Liver (tissue), 9 donors: Measurements from ENCODE around the gene PRRG2. TPM values are rescaled to one million over a fixed set of nuclear protein-coding genes. Genes with fewer than 3 reads are reported as not detected.

Experiments
- DNase-seq: peaks from one replicate; pipeline ENCODE4 v3.0.0-alpha.2; 2017; ENCODE audit warnings: low spot score
- H3K27ac ChIP-seq, 2 donors: one replicate each; pipeline ENCODE4 v1.7.0; 2013; ENCODE audit warnings: inconsistent platforms in 2 of 2, low read length in 2 of 2, control low read depth in 1 of 2, low read depth in 1 of 2, mild to moderate bottlenecking in 1 of 2
- H3K27me3 ChIP-seq, 4 donors: one replicate each; pipeline versions ENCODE4 v1.6.1 to v1.7.0; 2013; ENCODE audit warnings: low read length in 3 of 4, inconsistent platforms in 1 of 4, mild to moderate bottlenecking in 1 of 4, moderate library complexity in 1 of 4; ENCODE audit not compliant: control insufficient read depth in 4 of 4, insufficient read depth in 4 of 4
- H3K36me3 ChIP-seq, 4 donors: one replicate each; pipeline versions ENCODE4 v1.6.1 to v1.7.0; 2013; ENCODE audit warnings: low read length in 3 of 4, mild to moderate bottlenecking in 3 of 4, low read depth in 1 of 4, moderate library complexity in 1 of 4; ENCODE audit not compliant: control insufficient read depth in 4 of 4, insufficient read depth in 3 of 4
- H3K4me1 ChIP-seq, 4 donors: one replicate each; pipeline versions ENCODE4 v1.6.1 to v1.7.0; 2013; ENCODE audit warnings: low read length in 3 of 4, mild to moderate bottlenecking in 3 of 4, moderate library complexity in 1 of 4; ENCODE audit not compliant: control insufficient read depth in 4 of 4, insufficient read depth in 4 of 4
- H3K4me3 ChIP-seq, 3 donors: one replicate each; pipeline versions ENCODE4 v1.6.1 to v1.7.0; 2013; ENCODE audit warnings: low read length in 3 of 3, control low read depth in 1 of 3, low read depth in 1 of 3, mild to moderate bottlenecking in 1 of 3
- H3K9ac ChIP-seq, 2 donors: one replicate each; pipeline ENCODE4 v1.7.0; 2013; ENCODE audit warnings: low read length in 2 of 2, mild to moderate bottlenecking in 2 of 2, moderate library complexity in 2 of 2, control low read depth in 1 of 2, low read depth in 1 of 2
- H3K9me3 ChIP-seq, 4 donors: one replicate each; pipeline versions ENCODE4 v1.6.1 to v1.7.0; 2013; ENCODE audit warnings: low read length in 3 of 4; ENCODE audit not compliant: control insufficient read depth in 4 of 4
- ATF3 ChIP-seq: IDR thresholded peaks from 2 replicates; pipeline ENCODE4 v1.6.1; 2016; ENCODE audit warnings: antibody characterized with exemption
- EGR1 ChIP-seq, 2 donors: IDR thresholded peaks; 2 replicates each; pipeline ENCODE4 v1.6.1; 2016 to 2018; ENCODE audit warnings: antibody characterized with exemption in 2 of 2, low read depth in 2 of 2
- FOXA1 ChIP-seq: IDR thresholded peaks from 2 replicates; pipeline ENCODE4 v1.6.1; 2016; ENCODE audit warnings: antibody characterized with exemption
- FOXA2 ChIP-seq: IDR thresholded peaks from 2 replicates; pipeline ENCODE4 v1.6.1; 2016; ENCODE audit warnings: antibody characterized with exemption
- GABPA ChIP-seq, 2 donors: IDR thresholded peaks in 1 of 2; conservative IDR thresholded peaks in 1 of 2; 2 replicates each; pipeline ENCODE4 v1.6.1; 2016; ENCODE audit warnings: antibody characterized with exemption in 2 of 2, mild to moderate bottlenecking in 1 of 2, moderate library complexity in 1 of 2
- HNF4A ChIP-seq, 2 donors: conservative IDR thresholded peaks; 2 replicates each; pipeline ENCODE4 v1.6.1; 2016; ENCODE audit warnings: antibody characterized with exemption in 2 of 2, mild to moderate bottlenecking in 2 of 2
- HNF4G ChIP-seq: IDR thresholded peaks from 2 replicates; pipeline ENCODE4 v1.6.1; 2016; ENCODE audit warnings: antibody characterized with exemption
- JUND ChIP-seq, 2 donors: IDR thresholded peaks; 2 replicates each; pipeline ENCODE4 v1.6.1; 2016; ENCODE audit warnings: antibody characterized with exemption in 2 of 2
- MAX ChIP-seq: IDR thresholded peaks from 2 replicates; pipeline ENCODE4 v1.6.1; 2016; ENCODE audit warnings: antibody characterized with exemption
- NR2F2 ChIP-seq: IDR thresholded peaks from 2 replicates; pipeline ENCODE4 v1.6.1; 2016; ENCODE audit warnings: antibody characterized with exemption
- RAD21 ChIP-seq, 2 donors: IDR thresholded peaks; 2 replicates each; pipeline ENCODE4 v1.6.1; 2016; ENCODE audit warnings: antibody characterized with exemption in 2 of 2, mild to moderate bottlenecking in 2 of 2
- REST ChIP-seq: IDR thresholded peaks from 2 replicates; pipeline ENCODE4 v1.6.1; 2016; ENCODE audit warnings: antibody characterized with exemption, mild to moderate bottlenecking
- RXRA ChIP-seq, 2 donors: IDR thresholded peaks; 2 replicates each; pipeline ENCODE4 v1.6.1; 2017 to 2018; ENCODE audit warnings: antibody characterized with exemption in 2 of 2, mild to moderate bottlenecking in 1 of 2
- SP1 ChIP-seq: IDR thresholded peaks from 2 replicates; pipeline ENCODE4 v1.6.1; 2018; ENCODE audit warnings: antibody characterized with exemption, mild to moderate bottlenecking
- TAF1 ChIP-seq: conservative IDR thresholded peaks from 2 replicates; pipeline ENCODE4 v1.6.1; 2016; ENCODE audit warnings: antibody characterized with exemption, mild to moderate bottlenecking
- YY1 ChIP-seq: IDR thresholded peaks from 2 replicates; pipeline ENCODE4 v1.6.1; 2016; ENCODE audit warnings: antibody characterized with exemption, mild to moderate bottlenecking
- ZBTB33 ChIP-seq: IDR thresholded peaks from 2 replicates; pipeline ENCODE4 v1.6.1; 2016; ENCODE audit warnings: antibody characterized with exemption
- WGBS: extraction: QIAGEN DNeasy Blood & Tissue Kit; methylation state at CpG from one replicate; pipeline ENCODE4 v1.1.7; 2013; 5-methylcytosine and 5-hydroxymethylcytosine counted together
- polyA plus RNA-seq, 2 donors: library from polyadenylated mRNA; stranded (reverse) in 1 of 2; unstranded in 1 of 2; fragments of 200-250 nt in 1 of 2; fragments of >200 nt in 1 of 2; fragmentation: Nextera tagmentation in 1 of 2; extraction: Ambion mirVana in 1 of 2; gene quantifications; one replicate each; pipeline versions ENCODE4 v1.2.1 to v1.2.3, GENCODE V29; 2013 to 2015
- total RNA-seq, 2 donors: library from RNA; depleted of rRNA; stranded (reverse); fragments of >200 nt; gene quantifications; one replicate each; pipeline ENCODE4 v1.2.3, GENCODE V29; 2014
- donor health status: healthy.
- donor health status: healthy.
- donor health status: healthy.
- donor health status: healthy.
- donor health status: healthy.

The PRRG2 gene
- total RNA-seq (1 to 10 TPM; 1.1 to 1.4 TPM), polyA plus RNA-seq (1 to 10 TPM; 2.8 TPM)

GRCh38 chr19:49581007-49581508 lies at the start of gene PRRG2:
PRRG2 (plus strand) TSS chr19:49581316; CDS start chr19:49583220, 1,904 bp downstream.
- Histone ChIP-seq H3K36me3 (peaks cover 0 to 2% (median 0%) of the 10 kb centered on the region in 4 donors), H3K9me3 (no peaks in the 10 kb centered on the region), H3K4me3 (peak within 1 kb of the TSS; percentile 59 to 87 (median 83)), H3K27me3 (no peaks in the 10 kb centered on the region), H3K27ac (peak within 1 kb of the TSS; percentile 7 to 32), H3K9ac (peak within 1 kb of the TSS; percentile 71 to 90), H3K4me1 (peaks cover 4 to 22% (median 18%) of the 10 kb centered on the region in 4 donors)
- no peak for DNase-seq
- WGBS: 31% methylated on average over 15 of the region's 15 CpGs
- TF ChIP-seq ATF3: no peak
- TF ChIP-seq RAD21 (IDR thresholded peaks at IDR 0.05): no peak
- no peak for TF ChIP-seq ZBTB33
- TF ChIP-seq REST: no peak

- Histone ChIP-seq H3K9me3 (no peaks in the 10 kb centered on the region), H3K36me3 (peaks cover 7 to 43% (median 29%) of the 10 kb centered on the region in 4 donors), H3K27me3 (no peaks in the 10 kb centered on the region), H3K4me3 (peak overlapping the region in 1 of 3 donors; percentile 39), H3K9ac (no peak overlapping the region), H3K27ac (no peak overlapping the region), H3K4me1 (peaks cover 0 to 3% (median 0%) of the 10 kb centered on the region in 4 donors)
- WGBS: 56% methylated on average over 87 of the region's 87 CpGs
- peak; percentile 91 for DNase-seq
- TF ChIP-seq RAD21 (IDR thresholded peaks at IDR 0.05) (no peak), JUND (IDR thresholded peaks at IDR 0.05) (no peak), TAF1 (no peak), NR2F2 (no peak), FOXA2 (no peak), HNF4A (conservative IDR thresholded peaks at IDR 0.05) (no peak), ATF3 (no peak), MAX (no peak), REST (no peak), GABPA (IDR thresholded peaks at IDR 0.05 in 1 of 2, conservative IDR thresholded peaks at IDR 0.05 in 1 of 2) (no peak), EGR1 (IDR thresholded peaks at IDR 0.05; ENCODE audit: low read depth in 2 of 2) (no peak), YY1 (no peak), ZBTB33 (no peak), RXRA (IDR thresholded peaks at IDR 0.05) (no peak), FOXA1 (no peak), HNF4G (no peak), SP1 (no peak)
These were observed 47.3 kb upstream of the PRRG2 start for GRCh38 chr19:49533551-49534488.
